Hindlimb muscle (tissue), 1 donor: ENCODE data around the gene EGR4. TPM values are rescaled to one million over a fixed set of nuclear protein-coding genes. Genes with fewer than 3 reads are reported as not detected.

Experiments used
- DNase-seq: peaks from one replicate; pipeline ENCODE4 v3.0.0-alpha.2; 2013
- polyA plus RNA-seq: library from polyadenylated mRNA; unstranded; fragments of 120-200 nt; gene quantifications from one replicate; pipeline ENCODE4 v1.2.1, GENCODE V29; 2013; ENCODE audit not compliant: insufficient read length

The EGR4 gene
- not detected for polyA plus RNA-seq

DNA sequence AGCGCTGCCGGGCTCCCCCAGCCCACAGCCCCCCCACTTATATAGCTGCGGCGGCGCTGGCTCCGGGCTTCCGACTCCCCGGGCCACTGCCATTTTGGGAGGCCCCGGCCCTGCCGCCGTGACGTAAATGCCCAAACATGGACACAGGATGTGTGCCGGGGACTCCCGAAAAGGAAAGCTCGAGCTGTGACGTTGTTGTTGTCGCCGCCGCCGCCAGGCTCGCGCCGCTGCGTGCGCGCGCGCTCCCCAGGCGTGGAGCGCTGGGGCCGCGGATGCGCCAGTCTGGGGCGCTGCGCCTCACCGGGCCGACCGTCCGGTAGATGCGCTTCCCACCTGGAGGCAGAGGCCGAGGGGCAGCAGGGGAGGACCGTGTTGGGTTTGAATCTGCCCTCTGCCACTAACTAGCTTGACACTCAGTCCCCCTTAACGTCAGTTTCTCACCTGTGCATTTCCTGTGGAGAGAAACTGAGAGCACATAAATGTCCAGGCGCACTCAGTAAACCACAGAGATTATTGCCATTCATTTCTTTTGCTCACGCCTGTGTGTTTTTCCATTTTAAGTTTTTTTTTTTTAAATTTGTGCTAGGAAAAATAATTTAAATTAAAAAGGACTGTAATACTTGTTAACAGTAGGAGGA, at the start of gene EGR4:
TSS of gene EGR4 (minus strand) at position 15 of the 638 bp plus-strand sequence. CDS start 231 bp downstream, outside the sequence.
- DNase-seq: no peak

DNA sequence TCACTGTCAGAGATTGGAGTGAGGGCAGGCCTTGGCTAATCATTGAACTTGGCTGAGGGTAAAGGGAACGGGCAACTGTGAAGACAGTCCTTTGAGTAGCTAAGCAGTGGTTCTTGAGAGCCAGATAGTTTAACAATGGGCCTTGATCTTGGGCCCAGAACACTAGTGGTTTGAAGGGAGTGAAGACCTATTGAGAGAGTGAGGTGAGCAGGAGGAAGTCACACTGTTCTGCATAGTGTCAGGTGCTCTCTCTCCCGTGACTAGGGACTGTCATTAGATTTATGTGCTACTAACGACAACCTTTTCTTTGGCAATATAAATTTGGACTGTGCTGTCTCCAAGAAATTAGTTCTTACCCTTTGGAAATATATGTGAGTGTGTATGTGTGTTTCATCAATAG, 47.7 kb upstream of the EGR4 start:
- no peak for DNase-seq

DNA sequence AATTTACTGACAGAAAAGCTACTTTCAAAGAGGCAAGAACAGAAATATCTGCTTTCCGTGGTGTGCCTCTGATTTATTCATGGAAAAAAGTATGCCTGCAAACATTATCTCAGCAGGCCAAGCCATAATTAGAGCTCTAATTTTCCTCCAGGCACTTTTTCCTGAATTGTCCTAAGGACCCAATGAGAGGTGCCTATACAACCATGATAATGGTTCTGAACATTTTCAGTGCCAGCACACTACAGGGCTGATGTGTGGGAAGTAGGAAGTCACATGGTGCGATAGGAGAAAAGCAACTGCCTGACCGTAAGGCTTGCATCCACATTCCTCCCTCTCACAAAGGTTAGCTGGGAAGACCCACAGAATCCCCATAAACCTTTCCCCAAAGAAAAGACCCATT, 45.9 kb upstream of the EGR4 start:
- no peak for DNase-seq

DNA sequence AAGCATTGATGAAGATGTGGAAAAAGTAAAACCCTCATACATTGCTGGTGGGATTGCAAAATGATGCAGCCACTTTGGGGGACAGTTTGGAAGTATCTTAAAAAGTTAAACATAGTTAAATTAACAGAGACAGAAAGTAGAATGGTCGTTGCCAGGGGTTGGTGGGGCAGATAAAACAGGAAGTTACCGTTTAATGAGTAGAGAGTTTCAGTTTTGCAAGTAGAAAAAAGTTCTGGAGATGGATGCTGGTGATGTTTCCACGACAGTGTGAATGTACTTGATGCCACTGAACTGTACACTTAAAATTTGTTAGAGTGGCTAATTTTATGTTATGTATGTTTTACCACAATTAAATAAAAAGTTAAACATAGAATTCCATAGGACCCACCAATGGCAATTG, 44.5 kb upstream of the EGR4 start:
- DNase-seq: no peak

DNA sequence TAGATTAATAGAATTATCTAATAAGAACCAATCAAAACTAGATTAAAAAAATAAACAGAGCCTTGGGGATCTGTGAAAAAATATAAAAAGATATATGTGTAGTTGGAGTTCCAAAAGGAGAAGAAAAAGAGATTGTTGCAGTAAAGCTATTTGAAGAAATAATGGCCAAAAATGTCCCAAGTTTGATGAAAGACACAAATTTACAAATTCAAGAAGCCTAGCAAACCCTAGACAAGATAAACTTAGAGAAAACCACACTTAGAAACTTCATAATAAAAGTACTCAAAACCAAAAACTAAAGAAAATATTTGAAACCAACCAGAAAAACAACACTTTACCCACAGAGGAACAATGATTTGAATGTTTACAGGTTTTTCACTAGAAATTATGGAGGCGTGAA, 41.3 kb upstream of the EGR4 start:
- DNase-seq: no peak

DNA sequence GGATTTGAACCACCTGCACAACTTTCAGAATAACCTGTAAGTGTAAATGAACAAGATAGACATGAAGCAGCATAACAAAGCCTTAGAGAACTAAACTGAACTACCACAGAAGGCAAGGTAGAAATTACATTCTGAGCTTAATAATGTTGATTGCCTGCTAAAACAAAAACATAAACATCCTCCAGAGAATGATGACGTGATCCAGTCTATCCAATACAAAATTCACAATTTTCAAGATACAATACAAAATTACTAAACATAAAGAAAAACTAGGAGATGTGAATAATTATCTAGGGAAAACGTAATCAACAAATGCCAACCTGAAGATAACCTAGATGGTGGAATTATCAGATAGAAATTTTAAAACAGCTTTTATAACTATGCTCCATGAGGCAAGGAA, 40.7 kb upstream of the EGR4 start:
- DNase-seq: no peak

DNA sequence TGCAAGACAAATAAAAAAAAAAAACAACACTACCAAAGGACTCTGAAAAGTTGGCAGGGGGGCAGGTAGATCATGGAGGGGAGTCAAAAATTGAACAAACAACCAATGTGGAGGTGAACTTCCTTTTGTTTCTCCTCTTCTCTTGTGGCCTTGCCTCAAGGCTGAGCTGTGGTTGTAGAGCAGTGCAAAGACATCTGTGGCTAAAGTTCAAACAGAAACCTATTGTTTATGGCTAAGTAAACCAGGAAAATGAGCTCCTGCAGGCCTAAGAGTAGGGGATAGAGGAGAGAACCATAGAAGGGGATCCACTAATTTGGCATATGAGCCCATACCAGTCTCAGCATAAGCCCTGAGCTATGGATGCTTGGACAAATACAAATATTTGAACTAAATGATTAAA, 40.2 kb upstream of the EGR4 start:
- no peak for DNase-seq

DNA sequence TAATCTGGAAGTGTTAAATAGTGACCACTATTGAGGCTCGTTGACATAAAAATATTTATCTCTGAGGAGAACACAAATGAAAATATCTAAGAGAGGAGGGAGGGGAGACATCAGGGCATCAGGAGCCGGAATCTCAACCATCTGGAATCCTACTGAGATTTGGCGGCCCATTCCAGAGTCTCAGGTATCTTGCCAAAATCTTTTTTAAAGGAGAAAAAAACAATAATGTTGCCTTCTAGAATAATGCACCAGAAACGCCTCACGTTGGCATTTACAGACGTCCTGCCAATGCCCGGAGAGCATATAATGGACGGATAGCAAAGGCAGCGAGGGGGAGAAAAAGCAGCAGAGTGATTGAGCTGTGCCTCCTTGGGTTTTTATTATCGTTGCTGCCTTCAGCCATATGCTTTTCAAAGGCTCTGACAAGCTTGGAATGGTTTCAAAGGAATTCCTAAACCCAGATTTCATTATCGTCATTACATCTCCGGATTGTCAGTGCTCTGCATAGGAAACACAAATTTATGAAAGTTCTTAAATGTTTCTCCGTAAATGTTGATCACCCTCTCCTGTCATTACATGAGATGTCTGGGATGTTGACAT, 30.9 kb upstream of the EGR4 start:
- DNase-seq: no peak

DNA sequence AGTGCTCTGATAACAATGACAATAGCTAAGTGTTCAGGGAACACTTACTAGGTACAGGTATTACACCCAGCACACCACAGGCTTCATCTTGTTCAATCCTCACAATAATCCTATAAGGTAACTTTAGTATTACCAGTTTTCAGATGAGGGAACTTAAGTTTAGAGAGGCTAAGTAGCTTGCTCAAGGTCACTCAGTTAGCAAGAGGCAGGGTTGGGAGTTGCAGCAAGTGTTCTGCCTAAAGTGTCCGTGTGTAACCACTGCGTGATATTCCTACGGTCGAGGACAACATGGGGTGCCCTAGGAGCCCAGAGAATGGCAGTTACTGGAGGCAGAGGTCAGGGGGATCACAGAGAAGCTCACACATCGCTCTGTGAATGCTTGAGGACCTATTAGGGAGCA, 30.2 kb upstream of the EGR4 start:
- DNase-seq: no peak

DNA sequence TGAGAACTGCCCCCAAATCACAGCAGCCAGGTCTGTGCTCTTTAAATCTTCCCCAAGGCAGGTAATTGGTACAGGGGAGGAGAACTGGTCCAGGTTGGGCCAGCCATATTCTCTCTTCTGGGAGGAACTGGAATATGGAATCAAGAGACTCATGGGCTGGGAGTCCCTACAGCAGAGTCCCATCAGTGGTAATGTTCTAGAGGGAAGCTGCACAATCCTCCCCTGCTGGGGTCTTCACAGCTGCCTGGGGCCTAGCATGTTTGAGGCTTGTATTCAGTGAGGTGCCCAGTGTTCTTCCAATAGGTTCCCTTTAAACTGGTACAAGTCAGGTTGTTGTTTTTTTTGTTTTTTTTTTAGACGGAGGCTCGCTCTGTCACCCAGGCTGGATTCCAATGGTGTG, 21.1 kb upstream of the EGR4 start:
- no peak for DNase-seq

DNA sequence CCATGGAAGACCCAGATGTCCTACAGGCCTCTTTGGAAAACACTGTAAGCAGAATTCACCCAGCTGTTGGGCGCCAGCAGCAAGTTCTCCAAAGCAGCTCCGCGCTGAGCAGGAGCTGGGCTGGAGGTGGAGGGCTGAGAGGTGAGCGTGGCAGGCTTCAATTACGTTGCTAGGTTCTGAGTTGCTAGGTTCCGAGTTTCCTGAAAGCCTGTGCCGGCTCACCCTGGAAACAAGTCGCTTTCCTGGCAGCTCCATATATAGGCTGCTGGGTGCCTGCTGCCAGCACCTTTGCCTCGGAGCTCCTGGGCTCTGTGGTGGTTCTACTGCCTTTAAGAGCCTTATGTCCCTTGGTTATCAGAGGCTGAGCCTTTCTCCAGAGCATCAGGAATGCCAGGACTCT, 14.4 kb upstream of the EGR4 start:
- no peak for DNase-seq

DNA sequence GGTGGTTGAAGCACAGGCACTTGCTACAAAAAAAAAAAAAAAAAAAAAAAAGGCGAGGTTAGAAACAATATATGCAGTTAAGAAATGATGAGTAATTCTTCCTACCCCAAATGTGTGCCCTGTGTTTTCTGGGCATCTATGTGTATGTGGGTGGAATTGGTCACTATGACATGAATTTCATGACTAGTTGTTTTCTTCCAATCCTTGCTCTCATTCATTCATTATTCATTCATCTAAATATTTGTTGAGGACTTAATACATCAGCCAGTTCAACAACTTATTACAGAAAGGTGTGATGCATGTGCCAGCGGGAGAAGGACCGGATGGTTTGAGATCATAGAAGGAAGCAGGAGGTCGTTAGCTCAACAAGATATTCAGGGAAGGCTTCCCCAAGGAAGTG, 8.3 kb upstream of the EGR4 start:
- no peak for DNase-seq

DNA sequence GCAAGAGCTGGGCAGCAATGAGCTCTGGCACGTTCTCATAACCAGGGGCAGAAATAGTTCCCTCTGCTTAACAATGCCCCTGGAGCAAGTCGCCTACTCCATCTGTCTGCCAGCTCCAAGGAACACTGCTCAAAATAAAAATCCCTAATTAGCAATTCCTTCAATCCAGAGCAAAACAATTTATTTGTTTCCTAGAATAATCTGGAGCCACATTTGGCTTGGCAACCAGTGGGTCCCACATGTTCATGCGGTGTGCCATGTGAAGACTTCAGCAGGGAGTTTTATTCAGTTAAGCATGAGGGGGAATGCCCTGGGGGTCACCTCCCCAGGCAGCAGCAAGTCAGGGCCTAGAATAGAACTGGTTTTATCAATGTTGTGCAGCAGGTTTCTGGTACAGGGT, 7.6 kb upstream of the EGR4 start:
- DNase-seq: no peak

DNA sequence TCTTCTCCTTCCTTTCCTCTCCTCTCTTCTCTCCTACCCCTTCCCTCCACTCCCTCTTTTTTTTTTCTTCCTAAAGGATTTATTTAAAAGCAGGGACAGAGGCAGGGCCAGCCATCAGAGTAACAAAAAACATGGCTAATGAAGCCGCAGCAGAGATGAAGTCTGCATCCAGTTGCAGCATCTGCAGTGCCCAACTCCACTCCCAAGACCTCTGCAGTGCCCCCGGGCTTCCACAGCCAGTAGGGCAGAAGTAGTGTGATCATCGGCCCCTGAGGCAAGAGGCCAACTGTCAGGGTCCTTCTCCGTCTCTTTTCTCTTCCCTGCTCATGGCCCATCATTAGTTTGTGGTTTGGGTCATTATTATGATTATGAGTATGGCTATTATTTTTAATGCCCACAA, 4.2 kb upstream of the EGR4 start:
- DNase-seq: no peak

DNA sequence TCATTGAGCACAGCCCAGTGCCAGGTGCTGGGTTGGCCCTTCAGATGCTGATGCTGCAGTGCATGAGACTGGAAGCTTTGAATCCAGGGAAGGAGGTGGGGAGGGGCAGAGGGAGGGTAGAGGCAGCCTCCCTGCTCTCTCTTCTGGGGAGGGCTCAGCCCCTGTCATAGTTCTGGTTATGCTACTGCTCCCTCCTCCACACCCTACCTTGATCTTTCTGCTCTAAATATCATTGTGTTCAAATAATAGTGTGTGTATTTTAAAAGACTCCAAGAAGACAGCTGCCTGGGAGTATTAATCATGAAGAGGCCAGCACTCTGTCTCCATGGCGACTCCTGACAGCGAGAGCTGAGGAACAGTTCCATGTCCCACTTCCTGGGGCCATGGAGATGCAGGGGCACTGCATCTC, 3.8 kb upstream of the EGR4 start:
- no peak for DNase-seq

DNA sequence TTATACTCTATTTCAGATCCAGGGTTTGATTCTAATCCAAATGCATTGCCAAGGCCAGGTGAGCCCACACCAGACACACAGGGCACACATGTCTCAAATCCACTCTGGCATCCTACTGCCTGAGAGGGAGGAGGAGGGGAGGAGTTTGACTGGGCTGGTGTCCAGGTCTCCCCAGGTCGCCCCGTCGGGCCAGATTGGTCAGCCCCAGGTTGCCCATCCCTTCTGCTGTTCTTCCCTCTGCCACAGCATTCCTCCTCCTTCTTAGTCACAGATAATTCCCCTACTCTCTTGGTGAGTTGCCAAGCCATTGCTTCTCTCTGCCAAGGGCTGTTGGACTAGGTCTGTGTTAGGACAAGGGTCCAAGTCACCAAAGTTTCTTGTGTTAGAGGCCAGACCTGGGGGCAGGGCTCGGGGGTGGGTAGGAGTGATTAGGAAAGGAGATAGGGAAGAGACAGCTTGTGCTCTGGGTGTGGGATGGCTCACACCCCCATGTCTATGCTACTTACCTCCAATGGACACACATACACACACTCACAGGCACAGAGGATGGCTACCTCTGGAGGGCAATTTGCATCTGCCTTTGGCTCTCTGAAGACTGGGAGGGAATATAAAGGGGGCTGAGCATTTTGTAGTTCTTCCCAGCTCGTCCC, 2.5 kb upstream of the EGR4 start:
- DNase-seq: no peak

DNA sequence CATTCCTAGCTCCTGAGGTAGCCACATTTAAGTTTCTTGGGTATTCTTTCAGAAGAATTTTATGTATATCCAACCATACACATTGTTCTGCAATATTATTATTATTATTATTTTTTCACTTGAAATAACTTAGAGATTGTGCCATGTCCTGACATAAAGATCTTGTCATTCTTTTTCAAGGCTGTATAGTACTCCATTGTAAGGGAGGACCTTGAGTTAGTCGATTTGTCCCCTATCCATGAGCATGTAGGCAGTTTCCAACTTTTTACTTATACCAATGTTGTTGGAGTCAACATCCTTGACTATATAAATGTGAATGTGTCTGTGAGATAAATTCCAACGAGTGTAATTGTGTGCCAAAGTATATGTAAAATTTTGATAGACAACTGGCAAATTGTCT, 891 bp upstream of the EGR4 start:
- DNase-seq: no peak

DNA sequence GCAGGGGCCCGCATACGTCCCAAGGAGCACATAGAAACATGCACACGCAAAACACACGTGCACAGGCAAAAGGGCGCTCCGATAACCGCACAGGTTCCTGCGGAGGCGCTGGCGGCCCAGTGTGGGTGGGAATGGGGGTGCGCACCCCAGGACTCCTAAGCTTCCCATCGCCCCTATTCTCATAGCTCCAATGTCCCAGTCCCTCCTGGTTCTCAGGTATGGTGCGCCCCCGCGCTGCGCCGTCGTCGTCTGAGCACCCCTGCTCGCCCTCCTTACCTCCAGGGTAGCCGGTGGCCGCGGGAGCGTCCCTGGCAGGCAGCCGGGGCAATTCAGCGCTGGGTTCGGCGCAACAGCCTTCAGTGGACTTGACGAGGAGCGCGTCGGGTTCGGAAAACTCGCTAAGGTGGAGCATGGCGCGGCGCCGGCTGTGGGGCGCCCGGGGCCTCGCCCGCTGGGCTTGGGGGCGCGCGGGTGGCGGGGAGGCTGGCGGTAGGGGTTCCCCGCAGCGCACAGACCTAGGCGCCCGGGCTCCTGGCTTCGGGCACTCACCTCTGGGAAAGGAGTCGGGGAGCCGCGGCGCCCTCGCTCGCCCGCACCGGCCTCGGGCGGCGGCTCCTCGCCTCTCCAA, 328 bp downstream of the EGR4 start:
- no peak for DNase-seq

DNA sequence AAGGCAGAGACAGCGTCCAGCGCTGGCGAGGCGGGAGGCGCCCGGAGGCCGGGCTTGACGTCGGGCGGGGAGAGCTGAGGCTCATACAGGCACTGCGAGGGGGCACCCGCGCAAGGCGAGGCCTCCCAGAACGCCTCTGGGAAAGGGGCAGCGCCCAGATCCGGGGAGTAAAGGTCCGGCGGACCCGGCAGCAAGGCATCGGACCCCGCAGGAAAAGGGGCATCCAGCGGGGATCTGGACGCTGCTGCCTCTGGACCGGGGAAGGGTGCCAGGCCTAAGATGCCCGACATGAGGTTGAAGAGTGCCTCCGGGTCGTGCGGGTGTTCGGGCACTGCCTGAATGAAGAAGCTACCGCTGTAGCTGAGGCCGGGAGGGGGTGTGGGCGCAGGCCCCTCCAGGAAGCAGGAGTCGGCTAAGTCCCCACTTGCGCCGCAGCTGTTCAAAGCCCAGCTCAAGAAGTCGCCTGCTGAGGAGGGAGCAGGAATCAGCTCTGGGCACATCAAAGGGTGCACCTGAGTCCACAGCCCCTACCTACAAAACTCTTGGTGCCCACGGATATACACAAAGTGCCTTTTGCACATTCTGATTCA, 937 bp downstream of the EGR4 start:
- no peak for DNase-seq

DNA sequence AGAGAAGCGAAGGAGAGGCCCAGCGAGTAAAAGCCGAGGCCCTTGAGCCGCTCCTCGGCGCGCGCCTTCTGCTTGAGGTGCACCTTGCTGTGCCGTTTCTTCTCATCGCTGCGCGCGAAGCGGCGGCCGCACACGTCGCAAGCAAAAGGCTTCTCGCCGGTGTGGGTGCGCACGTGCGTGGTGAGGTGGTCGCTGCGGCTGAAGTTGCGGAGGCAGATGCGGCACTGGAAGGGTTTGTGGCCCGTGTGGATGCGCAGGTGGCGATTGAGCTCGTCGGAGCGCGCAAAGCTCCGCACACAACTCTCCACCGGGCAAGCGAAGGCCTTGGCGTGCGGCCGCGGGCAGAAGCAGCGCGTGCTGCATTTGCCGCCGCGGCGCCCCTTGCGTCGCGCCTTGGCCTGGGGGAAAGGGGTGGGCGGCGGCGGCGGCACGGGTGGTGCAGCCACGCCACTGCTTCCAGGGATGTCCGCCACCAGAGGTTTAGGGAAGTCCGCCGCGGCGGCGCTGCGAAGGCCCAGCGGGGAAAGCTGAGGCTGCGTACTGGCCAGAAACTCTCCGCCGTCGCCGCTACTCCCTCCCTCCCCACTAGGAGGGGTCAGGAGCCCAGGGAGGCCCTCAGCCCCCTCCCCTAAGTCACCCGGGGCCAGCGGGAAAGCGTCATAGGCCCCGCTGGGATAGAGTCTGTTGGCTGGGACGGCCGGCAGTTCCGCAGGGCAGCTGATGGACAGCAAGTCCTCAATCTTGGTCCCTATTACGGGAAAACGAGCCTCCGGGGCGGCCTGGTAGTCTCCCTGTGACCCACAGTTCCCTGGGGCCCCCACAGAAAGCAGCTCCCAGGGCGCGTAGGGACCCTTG, 1.7 kb downstream of the EGR4 start:
- no peak for DNase-seq

DNA sequence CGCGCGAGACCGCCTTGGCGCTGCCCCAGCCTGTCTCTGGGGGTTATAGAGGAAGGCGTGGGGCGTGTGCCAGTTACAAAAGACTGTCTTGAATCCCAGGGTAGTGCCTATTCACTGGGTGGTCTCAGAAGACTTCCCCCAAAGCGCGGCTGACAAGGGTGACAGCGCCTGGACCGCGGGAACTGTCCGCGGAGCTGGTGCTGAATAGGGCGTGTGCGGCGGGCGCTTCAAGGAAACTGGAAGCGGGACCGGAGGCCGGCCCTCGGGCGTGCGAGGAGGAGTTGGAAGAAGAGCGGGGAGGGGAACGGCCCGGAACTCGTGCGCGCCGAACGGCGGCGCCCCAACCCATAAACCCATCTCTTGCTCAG, 2.3 kb downstream of the EGR4 start:
- peak; percentile 74 for DNase-seq

DNA sequence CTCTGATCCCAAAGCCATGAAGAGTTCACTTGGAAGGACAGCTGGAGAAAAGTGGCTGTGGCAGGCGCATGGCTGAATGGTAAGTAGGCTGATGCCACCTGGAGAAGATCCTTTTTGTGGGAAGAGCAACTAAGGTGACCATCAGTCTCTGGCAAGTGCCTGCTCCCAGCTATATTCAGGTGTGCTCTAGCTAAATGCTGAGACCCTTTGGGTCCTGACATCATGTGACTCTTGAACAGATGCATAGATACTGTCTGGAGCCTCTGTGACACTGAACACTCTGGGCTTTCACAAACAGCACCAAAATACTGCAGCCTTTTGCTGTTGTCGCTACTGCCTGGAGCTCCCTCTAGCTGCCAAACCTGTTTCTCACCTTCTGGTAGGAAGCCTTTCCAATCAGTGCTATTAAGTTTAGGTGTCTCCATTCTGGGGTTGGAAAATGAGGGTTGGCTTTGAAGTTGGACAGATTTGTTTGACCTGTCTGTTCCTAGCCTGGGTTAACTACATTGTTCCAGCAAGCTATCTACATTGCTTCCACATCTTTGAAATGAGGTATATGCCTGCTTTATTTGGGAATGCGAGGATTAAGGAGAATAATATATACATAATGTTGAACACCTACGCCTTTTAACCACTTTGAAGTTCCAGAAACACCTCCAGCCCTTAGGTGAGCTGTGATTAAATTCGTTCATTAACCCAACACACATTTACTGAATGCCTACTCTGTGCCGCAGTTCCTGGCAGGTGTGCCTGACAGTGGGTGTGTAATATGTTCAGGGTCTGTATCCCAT, 3.1 kb downstream of the EGR4 start:
- no peak for DNase-seq
